Stimulated activated CD8-positive, alpha-beta memory T cell treated with anti-CD3 and anti-CD28 coated beads, Interleukin-2, amount 100 ng/mL, for 1 hour (primary cell): ENCODE measurements around the gene ZNF430.
"Not testable (repeated sequence)": the region's sequence is repeated elsewhere in the genome, so short reads cannot be mapped to it uniquely, and the experiment has no call there.

Experiments
- DNase-seq, 2 donors: peaks; one replicate each; pipeline ENCODE4 v3.0.0-alpha.2; 2020; ENCODE audit warnings: low read depth in 2 of 2

Gene ZNF430

DNA sequence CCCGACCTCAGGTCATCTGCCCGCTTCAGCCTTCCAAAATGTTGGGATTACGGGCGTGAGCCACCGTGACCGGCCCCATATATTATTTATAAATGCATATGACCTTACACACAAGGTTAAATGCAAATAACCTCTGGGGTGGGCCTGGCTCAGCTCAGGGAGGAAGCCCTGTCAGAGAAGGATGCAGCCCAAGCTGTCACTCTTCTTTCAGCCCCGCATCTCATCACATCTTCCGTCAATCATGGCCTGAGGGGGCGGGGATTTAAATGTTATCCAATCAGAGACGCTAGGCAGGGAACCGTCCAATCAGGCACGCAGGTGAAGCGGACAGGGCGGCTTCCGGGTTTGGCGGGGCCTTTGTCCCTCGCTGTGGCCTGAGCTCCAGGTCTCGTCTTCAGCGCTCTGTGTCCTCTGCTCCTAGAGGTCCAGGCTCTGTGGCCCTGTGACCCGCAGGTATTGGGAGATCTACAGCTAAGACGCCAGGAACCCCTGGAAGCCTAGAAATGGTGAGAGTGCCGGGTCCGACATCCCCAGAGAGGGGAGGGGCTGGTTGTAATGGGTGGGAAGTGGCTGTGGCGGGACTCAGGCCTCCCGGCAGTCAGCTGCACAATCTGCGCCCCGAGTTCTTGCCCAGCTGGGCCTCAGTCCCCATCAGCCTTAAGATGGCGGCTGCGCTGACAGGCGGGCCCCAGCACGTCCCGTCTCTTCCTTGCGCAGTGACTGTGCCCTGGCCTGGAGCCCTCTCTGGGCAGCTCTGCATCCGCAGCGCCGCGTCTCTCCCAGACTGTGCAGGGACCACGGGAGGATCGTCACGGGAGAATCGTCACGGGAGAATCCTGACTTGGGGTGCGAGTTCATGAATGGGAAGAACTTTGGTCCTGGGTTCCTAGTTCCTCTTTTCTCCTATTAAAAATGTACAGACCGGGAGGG lies at the start of gene ZNF430:
Gene ZNF430, plus strand, starts transcription at position 360 of the 930 bp plus-strand sequence. Its CDS starts 144 bp downstream, at position 504.
- peak; percentile 83 to 87 for DNase-seq

DNA sequence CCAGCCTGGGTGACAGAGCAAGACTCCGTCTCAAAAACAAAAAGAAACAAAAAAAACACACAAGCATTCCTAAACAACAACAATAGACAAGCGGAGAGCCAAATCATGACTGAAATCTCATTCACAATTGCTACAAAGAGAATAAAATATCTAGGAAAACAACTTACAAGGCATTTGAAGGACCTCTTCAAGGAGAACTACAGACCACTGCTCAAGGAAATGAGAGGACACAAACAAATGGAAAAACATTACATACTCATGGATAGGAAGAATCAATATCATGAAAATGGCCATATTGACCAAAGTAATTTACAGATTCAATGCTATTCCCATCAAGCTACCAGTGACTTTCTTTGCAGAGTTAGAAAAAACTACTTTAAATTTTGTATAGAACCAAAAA lies 27.7 kb upstream of the ZNF430 start:
- not testable (repeated sequence) for DNase-seq

DNA sequence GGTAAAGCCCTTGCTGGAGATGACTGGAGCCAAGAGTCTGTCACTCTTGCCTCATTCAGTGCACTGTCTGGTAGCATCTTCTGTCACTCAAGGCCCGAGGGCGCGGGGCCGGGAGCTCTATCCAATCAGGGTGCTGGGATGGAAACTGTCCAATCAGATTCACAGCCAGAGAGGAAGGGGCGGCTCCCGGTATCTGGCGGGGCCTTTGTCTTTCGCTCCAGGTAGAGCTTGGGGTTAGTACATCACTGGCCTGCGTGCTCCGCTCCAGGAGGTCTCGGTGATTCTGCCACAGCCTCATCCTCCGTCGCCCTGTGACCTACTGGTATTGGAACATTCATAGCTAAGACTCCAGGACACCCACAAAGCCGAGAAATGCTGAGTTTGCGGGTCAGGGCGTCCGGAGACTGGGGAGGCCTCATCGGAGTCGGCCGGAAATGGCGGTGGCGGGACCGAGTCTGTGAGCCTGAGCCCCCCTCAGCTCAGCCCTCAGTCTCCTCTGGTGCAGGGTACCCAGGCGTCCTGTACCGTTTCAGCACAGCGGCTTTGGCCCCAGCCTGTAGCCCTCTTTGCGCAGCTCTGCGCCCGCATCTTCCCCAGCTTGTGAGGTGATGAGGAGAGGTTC lies 20.6 kb upstream of the ZNF430 start:
- peak; percentile 44 to 72 for DNase-seq

DNA sequence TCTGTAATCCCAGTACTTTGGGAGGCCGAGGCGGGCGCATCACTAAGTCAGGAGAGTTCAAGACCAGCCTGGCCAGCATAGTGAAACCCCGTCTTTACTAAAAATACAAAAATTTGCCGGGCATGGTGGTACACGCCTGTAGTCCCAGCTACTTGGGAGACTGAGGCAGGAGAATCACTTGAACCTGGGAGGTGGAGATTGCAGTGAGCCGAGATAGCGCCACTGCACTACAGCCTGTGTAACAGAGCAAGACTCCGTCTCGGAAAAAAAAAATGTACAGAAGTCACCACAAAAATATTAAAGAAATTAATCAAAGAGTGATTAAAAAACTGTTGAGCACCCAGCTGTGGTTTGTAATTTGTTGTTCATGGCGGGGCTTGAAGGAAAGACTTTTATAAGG lies 781 bp downstream of the ZNF430 start:
- DNase-seq: not testable (repeated sequence)

DNA sequence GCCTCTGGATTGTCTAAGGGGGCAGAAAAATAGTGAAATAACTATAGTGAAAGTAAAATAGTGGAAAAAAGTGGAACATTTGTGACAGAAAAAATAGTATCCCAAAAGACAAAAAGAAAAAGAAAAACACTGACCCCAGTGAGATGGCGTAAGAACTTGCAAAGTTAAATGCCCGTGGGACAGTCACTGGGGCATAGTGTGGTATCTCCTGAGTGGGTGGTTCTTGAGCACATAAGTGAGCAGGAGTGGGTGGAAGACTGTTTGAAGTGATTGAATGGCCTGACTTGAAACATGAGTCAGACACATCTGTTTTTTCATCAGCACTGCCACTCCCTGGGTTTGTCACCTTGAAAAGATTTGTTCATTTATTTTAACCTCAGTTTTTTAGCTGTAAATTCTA lies 2.5 kb downstream of the ZNF430 start:
- DNase-seq: no peak

DNA sequence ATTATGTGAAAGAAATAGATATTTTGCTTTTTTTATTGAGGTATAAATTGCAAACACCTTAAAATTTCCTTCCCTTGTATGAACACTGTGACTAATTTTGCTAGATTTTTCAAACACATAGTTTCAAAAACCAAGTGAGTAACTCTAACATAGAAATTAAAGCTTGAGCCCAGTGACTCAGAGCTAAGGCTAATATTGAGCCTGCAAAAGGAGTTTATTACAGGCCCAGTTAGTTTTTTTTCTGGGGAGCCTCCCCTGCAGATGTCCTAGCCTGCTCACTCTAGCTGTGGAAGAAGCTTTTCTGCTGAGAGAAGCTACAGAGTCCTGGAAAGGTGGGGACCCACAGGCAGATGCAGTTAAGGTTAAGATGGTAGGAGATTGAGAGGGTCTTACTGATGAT lies 3.4 kb downstream of the ZNF430 start:
- no peak for DNase-seq

DNA sequence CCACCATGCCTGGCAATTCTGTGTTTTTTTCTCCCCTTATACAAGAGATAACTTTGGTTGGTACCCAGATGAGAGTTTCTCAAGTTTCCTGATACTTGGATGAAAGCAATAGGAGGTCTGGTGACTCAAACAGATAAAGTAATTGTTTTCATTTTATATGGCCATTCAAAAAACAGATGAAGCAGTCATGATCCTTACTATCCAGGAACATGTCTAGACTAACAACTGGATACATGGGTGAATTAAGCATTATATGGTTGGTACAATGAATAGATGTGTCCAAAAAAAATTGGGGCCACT lies 8.5 kb downstream of the ZNF430 start:
- no peak for DNase-seq

DNA sequence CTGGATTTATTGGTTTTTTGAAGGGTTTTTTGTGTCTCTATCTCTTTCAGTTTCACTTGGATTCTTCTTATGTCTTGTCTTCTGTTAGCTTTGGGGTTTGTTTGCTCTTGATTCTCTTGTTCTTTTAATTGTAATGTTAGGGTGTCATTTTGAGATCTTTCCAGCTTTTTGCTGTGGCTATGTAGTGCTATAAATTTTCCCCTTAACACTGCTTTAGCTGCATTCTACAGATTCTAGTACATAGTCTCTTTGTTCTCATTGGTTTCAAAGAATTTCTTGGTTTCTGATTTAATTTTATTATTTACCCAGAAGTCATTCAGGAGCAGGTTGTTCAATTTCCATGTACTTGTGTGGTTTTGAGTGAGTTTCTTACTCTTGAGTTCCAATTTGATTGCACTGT lies 24.6 kb downstream of the ZNF430 start:
- DNase-seq: no peak

DNA sequence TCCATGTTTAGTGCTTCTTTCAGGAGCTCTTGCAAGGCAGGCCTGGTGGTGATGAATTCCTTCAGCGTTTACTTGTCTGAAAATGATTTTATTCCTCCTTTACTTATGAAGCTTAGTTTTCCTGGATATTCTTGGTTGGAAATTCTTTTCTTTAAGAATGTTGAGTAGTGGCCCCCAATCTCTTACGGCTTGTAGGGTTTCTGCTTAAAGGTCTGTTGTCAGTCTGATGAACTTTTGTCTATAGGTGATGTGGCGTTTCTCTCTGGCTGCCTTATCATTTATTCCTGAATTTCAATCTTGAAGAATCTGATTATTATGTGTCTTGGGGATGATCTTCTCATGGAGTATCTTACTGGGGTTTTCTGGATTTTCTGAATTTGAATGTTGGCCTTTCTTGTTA lies 26.0 kb downstream of the ZNF430 start:
- DNase-seq: no peak

DNA sequence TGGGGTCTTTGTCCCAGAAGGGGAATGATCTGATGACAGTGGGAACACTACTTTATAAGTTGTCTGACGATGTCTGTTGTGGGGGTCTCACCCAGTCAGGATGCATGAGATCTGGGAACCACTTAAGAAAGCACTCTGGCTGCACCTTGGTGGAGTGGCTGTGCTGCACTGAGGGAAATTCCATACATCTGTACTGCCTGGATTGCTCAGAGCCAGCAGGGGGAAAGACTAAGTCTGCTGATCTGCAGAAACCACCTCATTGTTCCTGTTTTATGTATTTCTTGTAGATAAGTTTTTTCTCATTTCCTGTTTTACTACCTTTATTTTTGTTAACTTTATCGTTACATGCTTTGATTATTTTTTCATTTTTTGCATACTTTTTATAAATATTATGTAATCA lies 27.3 kb downstream of the ZNF430 start:
- no peak for DNase-seq

DNA sequence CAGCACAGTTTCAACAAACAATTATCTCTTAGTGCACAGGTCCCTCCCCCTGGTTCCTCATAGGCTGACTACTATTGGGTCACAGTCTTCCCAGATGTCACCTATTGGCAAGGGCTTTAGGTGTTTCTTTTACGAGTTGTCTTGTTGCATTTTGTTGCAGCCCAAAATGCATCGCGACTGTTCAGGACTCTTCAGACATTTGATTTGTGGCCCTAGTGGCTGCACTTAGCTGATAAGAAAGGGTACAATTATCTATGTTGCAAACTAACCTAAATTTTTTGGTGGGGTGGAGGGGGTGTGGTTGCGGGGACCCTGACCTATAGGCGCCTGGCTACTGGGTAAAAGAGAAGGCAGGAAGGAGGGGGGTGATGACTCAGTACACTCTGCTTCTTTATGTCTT lies 32.4 kb downstream of the ZNF430 start:
- no peak for DNase-seq

DNA sequence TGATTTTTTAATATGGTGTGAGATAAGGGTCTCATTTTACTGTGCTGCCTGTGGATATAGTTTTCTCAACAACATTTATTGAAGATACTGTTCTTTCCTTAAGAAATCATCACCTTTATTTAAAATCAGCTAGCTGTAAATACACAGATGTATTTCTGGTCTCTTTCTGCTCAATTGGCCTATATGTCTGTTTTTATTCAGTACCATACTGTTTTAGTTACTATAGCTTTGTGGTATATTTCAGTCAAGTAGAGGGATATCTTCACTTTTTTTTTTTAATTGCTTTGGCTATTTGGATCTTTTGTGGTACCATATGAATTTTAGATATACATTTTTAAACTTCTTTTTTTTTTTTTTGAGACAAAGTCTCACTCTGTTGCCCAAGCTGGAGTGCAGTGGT lies 44.9 kb downstream of the ZNF430 start:
- DNase-seq: no peak

DNA sequence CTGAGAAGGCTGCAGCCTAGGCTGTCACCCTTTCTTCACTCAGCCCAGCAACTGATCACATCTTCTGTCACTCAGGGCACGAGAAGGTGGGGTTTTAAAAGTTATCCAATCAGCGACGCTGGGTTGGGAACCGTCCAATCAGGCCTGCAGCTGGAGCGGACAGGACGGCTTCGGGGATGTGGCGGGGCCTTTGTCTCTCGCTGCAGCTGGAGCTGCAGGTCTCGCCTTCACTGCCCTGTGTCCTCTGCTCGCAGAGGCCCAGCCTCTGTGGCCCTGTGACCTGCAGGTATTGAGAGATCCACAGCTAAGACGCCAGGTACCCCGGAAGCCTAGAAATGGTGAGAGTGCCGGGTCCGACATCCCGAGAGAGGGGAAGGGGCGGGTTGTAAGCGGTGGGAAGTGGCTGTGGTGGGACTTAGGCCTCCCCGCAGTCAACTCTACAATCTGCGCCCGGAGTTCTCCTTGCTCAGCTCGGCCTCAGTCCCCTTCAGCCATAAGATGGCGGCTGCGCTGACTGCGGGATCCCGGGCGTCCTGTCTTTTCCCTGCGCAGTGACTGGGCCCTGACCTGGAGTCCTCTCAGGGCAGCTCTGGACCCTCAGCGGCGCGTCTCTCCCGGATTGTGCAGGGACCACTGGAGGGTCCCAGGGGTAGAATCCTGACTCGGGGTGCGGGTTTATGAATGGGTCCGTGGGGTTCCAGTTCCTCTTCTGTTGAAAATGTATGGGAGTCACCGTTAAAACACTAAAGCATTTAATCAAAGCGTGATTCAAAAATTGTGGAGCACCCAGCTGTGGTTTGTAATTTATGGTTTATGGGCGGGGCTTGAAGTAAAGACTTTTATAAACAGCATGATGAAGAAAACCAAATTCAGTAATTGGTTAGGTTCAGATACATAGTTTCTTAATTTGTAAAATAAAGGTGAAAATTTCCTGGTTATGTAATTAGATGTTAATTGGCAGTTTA lies 61.8 kb downstream of the ZNF430 start, which contains the start of gene ZNF714:
Gene ZNF714, plus strand, starts transcription at position 193 of the 965 bp plus-strand sequence. CDS start 16,066 bp downstream, outside the sequence.
- peak; percentile 38 to 70 for DNase-seq

DNA sequence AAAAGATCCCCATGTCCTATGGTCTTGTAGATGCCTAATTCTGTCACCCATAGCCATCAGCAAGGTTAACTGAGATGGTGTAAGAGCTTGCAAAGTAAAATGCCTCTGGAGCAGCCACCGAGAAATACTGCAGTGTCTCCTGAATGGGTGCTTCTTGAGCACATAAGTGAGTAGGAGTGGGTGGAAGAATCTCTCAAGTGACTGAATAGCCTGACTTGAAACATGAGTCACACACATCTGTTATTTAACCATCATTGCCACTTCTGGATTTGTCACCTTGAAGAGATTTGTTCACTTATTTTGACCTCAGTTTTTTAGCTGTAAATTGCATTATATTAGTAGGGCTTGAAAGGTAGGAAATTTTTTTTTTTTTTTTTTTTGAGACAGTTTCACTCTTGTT lies 63.9 kb downstream of the ZNF430 start:
- DNase-seq: no peak

DNA sequence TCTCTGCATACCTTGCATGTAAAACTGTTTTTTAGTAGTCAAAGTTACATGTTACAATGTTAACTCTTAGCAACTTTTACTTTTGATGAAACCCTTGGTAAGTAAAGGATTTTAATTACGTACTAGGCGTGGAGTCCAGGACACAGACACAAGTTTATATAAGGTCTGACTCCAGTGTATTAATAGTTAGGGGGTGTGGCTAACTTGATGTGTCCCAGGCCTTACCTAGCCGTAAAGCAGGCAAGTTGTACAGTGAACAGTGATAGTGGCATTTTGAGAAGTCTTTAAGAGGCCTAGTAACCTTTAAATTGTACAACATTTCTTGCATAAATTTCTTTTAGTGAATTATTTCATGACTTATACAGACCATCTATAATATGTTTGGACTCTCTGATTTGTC lies 67.4 kb downstream of the ZNF430 start:
- DNase-seq: no peak

DNA sequence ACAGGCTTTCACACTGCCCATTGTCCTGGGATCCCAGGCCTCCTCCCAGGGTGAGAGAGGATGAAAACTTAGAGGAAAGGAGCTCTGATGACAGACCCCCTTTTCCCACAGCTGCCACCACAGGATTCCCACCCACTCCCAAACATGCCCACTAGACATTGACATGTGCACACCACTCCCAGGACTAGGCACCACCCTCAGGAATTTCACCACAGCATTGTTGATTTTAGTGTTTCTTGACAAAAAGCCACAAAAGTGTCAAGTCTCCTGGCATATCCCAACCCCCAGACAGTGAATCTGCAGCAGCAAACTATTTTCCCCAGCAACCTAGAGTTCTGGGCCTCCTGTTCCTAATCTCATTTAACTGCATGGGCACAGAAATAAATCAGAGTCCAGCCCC lies 71.7 kb downstream of the ZNF430 start:
- DNase-seq: no peak

DNA sequence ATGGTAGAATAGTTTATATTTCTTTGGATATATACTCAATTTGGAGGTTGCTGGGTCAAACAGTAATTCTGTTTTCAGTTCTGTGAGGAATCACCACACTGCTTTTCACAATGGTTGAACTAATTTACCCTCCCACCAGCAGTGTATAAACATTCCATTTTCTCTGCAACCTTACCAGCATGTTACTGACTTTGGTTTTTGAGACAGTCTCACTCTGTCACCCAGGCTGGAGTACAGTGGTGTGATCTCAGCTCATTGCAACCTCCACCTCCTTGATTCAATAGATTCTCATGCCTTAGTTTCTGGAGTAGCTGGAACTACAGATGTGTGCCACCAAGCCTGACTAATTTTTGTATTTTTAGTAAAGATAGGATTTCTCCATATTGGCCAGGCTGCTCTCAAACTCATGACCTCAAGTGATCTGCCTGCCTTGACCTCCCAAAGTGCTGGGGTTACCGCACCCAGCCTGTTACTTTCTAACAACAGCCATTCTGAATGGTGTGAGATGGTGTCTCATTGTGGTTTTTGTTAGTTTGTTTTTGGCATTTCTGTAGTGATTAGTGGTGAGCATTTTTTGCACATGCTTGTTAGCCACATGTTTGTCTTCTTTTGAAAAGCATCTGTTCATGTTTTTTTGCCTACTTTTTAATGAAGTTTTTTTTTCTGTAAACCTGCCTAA lies 74.0 kb downstream of the ZNF430 start:
- no peak for DNase-seq

DNA sequence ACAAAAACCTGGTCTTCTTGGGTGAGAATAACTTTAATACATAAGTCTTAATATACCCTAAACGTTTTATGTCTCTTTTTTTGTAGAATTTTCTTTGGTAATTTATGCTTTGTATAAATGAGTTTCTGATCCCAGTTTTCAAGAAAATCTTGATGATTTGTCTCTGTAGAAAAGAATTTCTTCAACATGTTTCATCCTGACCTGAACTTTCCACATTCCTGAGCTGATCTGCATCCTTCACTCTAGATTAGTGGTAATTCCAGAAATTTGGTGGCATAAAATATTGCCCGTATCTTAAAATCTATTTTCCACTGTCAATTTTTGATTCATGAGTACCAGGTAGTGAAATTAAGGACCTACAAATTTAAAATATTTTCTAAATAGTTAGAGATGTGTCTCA lies 77.8 kb downstream of the ZNF430 start:
- DNase-seq: no peak

DNA sequence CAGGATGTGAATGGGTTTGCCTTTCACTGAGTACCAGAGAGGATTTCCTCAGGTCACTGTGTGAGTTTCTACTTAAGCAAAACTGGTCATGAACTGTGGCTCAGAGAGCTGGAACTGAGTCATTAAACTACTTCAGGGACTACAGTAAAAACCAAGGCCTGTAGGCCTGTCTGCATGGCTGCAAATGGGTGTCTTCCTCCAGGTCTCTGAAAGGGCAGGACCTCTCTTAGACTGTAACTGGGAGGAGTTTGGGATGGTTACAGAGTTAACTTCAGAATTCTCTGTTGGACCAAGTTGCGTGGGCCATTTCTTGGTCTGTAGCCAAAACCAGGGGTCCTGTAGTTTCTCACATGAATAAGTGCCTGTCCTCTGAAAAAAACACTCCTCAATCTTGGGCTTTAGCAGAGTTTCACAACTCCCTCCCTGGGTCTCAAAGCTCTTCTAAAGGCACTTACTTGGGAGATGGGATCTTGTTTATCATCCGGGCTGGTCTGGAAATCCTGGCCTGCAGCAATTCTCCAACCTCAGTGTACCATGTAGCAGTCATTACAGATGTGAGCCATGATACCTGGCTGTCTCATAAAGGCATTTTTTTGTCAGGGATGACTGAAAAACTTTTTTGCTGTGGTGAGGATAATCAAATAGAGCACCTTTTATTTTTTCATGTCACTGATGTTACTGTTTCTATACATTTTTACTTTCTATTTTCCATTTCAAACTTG lies 81.2 kb downstream of the ZNF430 start:
- DNase-seq: no peak

DNA sequence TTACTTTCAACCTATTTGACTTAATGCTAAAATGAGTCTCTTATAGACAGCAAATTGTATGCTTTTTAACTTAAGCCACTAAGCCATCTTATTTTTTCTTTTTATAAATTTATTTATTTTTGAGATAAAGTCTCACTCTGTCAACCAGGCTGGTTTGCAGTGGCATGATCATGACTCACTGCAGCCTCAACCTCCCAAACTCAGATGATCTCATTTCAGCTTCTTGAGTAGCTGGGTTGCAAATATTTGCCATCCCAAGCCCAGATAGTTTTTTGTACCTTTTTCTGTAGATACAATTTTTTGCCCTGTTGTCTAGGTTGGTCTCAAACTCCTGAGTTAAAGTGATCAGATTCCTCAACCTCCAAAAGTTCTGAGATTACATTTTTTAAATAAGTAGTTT lies 88.7 kb downstream of the ZNF430 start:
- DNase-seq: no peak
